Right kidney (tissue), 1 donor: Measurements from ENCODE around the gene LPCAT2.

Experiments
- DNase-seq: peaks from one replicate; pipeline ENCODE4 v3.0.0-alpha.2; 2016

Gene LPCAT2

DNA sequence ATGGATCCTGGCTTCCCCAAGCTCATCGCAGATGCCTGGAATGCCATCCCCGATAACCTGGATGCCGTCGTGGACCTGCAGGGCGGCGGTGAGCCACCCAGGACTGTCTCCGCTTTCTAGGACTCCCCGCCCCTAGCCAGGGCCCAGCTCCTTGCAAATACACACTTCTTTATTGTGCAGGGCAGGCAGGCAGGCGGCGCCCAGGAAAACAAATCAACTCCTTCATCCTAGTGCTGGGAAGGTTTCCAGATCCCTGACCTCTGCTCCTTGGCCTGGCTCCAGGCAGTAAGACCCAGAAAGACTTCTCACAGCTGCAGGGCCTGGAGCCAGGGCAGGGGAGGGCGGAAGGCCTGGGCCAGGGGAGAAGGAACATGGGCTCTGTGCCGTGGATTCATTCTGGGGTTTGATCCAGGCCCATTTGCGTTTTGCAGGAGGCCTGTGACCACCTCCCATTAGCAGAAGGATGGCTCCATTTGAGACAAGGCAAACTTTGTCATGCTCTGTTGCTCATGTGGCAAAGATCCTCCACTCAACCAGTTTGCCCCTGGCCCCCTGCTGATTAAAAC, 6.0 kb upstream of the LPCAT2 start:
- DNase-seq, result peak; percentile 67

DNA sequence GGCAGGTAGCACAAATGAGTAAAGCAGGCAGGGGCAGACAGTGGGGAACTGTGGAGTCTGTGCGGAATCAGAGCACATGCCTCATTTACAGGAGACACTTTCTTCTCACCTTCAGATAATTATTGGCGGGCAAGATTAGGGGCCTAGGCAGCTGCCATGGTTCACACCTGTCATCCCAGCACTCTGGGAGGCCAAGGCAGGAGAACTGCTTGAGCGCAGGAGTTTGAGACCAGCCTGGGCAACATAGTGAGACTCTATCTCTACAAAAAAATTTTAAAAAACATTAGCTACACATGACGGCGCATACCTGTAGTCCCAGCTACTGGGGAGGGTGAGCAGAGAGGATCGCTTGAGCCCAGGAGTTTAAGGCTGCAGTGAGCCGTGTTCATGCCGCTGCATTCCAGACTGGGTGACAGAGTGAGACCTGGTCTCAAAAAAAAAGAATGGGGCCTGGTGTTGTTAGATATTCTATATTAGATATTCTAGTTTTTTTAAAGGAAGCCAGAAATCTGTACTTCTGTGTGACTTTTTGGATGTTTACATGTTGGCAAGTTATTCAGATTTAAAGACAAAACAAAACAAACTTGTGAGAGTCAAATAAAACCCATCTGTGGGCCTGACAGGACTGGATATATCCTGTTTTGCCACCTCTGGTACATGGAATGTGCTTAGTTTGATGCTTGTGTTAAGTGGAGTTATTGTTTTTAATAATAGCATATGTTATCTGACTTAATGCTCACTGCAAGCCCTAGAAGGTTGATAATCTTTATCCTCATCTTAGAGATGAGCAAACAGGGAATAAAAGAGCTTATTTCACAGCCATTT, 4.9 kb upstream of the LPCAT2 start:
- DNase-seq, result no peak

DNA sequence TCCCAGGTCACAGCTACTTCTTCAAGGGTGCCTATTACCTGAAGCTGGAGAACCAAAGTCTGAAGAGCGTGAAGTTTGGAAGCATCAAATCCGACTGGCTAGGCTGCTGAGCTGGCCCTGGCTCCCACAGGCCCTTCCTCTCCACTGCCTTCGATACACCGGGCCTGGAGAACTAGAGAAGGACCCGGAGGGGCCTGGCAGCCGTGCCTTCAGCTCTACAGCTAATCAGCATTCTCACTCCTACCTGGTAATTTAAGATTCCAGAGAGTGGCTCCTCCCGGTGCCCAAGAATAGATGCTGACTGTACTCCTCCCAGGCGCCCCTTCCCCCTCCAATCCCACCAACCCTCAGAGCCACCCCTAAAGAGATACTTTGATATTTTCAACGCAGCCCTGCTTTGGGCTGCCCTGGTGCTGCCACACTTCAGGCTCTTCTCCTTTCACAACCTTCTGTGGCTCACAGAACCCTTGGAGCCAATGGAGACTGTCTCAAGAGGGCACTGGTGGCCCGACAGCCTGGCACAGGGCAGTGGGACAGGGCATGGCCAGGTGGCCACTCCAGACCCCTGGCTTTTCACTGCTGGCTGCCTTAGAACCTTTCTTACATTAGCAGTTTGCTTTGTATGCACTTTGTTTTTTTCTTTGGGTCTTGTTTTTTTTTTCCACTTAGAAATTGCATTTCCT, 3.4 kb upstream of the LPCAT2 start:
- DNase-seq, result no peak

DNA sequence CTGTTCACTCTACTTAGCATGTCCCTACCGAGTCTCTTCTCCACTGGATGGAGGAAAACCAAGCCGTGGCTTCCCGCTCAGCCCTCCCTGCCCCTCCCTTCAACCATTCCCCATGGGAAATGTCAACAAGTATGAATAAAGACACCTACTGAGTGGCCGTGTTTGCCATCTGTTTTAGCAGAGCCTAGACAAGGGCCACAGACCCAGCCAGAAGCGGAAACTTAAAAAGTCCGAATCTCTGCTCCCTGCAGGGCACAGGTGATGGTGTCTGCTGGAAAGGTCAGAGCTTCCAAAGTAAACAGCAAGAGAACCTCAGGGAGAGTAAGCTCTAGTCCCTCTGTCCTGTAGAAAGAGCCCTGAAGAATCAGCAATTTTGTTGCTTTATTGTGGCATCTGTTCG, 2.8 kb upstream of the LPCAT2 start:
- DNase-seq, result no peak

DNA sequence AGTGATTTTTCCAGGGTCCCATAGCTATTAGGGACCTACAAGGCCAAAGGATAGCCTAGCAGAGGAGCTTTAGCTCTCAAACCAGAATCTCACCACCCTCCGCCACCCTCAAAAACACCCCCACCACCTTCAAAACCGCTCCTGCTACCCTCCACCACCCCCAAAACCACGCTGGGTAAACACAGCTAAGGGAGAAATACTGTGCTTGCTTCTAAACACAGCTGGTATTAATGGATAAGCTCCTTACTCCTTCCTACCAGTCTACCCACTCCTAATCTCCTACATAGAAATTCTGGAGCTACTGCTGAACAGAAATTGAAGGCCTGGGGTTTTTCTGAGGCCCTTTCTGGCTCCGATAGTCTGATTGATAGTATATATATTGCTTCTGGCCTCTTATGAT, 2.2 kb upstream of the LPCAT2 start:
- no peak for DNase-seq

DNA sequence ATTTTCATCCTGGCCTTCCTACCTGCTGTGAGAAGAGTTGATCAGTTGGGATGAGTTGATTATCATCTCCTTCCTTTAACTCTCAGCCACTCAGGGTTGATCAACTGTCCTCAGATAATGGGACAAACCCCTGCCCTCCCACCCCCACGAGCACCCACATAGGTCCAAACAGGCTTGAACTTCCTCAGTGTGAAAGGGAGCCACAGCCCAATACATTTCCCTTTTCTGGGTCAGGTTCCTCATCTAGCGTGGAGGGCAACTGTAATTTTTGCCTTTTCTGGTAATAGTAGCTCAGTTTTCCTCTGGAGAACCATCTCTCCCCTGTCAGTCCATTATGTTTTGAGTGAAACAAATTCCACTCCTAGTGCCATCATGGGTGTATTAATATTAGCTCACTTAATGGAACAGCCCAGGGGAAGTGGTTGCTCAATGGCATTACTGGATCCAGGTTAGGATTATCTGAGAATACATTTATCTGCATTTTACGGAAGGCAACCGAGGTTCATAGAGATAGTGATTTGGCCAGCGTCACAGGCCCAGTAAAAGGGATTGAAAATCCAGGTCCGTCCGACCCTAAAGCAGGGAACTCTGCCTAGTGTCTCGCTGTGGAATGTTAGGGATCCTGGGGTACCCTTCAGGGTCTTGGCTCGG, 476 bp upstream of the LPCAT2 start:
- no peak for DNase-seq

DNA sequence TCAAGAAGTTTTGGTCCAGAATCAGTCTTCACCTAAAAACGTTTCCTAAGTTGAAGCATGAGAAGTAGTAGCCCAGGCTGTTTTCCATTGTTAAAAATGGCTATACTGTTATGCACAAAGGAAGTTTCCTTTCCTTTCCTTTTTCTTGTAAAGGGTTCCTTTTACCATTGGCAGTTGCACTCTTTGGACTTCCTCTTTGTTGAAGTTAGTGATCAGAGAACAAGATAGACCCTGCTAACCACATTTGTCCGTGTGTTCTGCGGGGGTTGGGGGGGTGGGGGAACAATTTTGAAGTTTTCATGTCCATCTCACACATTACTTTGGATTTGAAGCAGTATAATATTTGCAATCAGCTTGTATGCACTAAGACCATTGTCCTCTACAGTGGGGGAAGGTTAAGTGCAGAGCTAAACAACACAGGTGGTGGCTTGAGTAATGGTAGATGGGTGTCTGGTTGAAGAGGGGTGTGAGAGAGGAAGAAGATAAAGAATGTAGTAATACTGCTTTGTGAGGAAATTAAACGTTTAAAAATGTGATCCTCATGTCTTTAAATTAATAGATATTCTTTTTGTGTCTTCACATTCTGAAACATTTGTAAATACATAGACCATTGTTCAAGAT, 1.4 kb downstream of the LPCAT2 start:
- DNase-seq, result no peak

DNA sequence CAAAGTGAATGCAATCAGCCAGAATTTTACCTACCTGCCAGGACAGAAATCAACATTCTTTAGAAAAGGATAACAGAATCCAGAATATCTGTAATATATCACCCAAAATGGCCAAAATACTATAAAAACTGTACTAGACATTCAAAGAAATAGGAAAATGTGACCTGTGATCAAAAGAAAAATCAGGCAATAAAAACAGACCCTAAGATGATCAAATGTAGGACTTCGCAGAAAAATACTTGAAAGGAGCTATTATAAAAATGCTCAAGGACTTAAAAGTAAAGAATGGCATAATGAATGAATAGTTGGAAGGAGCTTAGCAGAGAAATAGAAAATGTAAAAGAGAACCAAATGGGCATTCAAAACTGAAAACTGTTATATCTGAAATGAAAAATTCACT, 4.1 kb downstream of the LPCAT2 start:
- no peak for DNase-seq

DNA sequence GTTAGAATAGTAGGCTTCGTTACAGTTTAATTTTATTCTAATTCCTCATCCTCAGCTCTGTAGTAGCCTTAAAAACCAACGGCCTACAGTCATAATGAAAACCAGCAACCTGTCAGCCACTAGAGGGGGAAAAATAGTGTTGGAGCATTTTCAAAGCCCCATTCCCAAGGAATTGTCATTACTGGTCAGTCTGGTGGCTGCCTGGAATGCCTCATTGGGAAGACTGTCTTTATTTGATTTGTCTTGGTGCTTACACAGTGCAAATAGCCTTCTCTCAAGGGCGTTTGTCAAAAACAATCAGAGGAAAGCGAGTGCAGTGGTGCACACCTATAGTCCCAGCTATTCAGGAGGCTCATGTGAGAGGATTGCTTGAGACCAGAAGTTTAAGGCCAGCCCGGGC, 4.7 kb downstream of the LPCAT2 start:
- no peak for DNase-seq

DNA sequence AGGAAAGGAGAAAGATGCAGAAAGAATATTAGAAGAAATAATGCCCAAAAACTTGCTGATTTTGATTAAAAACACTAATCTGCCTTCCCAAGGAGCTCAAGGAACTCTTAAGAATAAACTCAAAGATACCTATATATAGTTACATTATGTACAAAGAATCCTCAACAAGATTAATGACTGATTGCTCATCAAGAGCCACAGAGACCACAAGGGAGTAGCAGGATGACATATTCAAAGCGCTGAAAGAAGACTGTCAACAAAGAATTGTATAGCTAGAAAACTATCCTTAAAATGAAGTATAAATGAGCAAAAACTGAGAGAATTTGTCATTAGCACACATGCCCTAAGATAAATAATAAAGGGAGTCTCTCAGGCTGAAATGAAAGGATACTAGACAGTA, 6.2 kb downstream of the LPCAT2 start:
- DNase-seq, result no peak

DNA sequence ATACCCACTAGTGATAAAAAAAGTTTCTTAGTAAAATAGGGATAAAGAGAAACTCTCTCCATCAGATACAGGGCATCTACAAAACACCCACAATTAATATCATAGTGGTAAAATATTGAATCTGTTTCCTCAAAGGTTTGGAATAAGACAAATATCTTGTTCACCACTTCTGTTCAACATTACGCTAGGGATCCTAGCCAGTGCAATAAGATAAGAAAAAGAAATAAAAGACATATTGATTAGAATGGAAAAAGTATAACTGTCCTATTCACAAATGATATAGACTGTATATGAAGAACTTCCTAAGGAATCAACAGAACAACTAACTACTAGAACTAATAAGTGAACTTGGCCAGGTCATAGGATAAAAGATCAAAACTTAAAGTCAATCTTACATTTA, 12.9 kb downstream of the LPCAT2 start:
- no peak for DNase-seq

DNA sequence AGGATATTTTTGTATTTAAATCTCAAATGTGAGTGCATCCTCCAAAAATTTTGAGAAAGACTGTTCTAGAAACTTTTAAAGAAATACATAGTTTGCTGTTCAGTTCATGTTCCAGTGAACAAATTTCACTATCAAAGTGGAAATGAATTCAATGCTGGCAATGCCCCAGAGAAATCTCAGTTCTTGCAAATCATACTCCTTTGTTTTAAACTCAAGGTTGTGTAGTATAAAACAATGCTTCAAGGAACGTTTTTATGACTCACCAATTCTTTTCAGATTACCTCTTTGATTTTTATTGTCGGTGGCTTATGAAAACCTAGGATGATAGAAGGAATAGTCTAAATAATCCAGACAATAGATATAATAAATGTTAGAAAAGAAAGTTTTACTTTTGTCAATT, 17.6 kb downstream of the LPCAT2 start:
- DNase-seq, result no peak

DNA sequence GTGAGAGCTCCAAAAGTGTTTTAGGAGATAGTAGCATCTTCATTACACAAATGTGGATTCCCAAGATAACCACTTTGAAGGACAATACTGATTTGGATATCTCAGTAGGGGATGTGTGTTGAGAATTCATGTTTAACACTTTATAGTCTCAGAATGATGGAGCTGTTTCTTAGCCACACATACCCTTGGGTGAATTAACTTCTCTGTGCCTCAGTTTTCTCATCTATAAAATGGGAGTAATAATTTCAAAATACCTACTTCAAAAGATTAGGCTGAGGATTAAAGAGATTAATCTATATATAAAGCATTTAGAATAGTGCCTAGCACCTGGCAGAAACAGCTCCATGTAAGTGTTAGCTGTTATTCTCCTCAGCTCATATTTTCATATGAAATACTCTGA, 19.0 kb downstream of the LPCAT2 start:
- DNase-seq, result no peak

DNA sequence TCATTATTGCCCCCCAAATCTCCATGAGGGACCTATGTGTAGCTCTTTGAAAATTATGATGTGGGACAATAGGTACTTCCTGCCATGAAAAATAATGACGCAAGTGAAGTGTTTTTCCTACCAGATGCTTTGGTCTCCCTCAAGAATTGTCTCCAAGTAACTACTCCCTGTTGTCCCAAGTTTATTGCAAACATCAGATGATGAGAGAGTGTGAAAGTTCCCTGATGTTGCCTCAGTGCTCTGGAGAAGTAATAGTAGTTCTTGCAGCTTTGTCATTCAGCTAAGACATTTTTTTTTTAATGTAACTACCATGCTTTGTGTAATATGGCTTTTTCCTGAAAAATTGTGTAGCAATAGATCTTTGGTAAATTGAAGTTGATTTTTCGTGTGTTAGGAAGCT, 20.1 kb downstream of the LPCAT2 start:
- no peak for DNase-seq

DNA sequence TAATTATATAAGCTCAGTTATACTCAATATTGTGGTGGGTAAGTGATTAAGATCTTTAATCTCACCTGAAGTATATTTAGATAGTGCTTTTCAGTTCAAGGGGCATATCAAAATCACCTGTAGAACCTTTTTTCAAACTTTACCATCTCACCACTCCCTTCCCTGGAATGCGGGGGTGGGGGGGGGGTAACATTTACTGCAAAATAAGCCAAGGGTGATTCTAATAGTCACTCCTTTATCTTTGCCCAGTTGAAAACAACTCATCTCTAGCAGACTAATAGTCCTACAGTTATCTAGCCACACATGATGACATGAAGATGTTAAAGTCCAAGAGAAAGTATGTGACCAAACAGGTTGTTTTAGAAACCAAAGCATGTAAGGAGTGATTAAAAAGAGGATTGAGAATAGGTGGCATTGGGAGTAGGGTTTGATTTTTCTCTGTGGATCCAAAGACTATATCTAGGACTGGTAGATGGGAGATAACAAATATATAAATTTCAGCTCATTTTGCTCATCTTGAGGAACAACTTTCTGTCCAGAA, 21.5 kb downstream of the LPCAT2 start:
- no peak for DNase-seq

DNA sequence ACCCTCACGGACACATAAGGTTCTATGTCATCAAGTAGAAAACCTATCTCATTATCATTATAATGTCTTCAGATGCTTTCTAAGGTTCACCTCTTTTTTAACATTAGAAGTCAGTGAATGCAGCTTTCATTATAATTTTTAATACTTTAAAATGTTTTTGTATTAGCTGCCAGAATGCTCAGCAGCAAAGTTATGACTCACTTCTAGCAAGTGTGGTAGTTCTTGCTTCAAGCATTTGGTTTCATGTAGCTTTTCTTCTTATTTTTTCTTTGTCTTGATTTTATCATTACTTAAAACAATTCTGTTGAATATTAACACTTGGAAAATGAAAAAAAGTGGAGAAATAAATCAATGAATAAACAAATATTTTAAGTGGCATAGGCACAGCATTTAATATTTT, 23.4 kb downstream of the LPCAT2 start:
- DNase-seq, result no peak

DNA sequence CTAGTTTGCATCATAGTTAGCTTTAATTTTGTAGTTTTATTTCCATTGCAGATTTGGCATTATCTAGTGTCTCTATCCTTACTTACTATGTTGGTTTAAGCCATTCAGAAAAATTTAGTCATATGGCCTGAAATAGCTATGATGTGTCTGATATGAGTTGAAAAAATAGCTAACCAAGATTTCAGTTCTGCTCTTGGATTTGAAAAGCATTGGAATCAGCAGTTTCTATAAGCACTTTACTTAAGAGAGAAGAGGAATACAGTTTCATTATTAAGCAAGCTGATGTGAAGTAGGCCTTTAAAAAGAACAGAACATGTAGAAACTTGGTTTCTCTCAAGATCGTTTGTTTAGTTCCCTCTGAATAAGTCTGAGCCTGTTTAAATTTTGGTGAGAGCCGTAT, 25.9 kb downstream of the LPCAT2 start:
- DNase-seq, result no peak

DNA sequence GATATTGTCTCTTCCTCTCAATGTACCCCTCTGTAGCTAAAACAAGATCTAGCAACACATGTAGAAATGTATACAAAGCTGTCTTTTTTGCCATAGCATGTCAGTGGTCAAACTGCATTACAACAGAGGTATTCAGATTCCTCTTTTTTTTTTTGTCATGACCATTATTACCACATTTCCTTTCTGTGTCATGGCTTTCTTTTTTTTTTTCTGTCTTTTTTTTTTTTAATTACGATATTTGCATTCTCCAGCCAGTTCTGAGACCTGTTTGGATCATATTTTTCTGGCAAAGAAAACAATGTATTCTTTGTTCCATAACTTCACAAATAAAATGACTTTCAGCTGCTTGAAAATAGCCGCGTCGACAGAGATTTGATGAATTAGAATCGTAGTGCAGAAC, 30.2 kb downstream of the LPCAT2 start:
- DNase-seq, result no peak

DNA sequence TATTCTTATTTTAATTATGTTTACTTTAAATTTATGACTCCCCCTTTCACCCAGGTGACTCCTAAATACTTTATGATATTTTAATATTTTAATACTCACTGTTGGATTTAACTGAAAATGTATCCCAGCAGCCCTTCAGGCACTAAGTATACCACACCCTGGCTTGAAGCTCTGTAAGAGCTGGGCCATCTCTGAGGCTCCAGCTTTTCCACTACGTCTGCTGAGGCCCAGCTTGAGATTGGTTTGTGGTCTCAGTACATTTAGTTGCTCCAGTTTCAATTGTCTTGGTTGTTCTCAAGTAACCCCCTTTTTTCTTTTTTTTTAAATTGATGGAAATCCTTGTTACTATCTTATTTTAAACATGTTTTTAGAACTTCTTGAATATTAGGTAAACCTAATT, 30.6 kb downstream of the LPCAT2 start:
- DNase-seq, result no peak

DNA sequence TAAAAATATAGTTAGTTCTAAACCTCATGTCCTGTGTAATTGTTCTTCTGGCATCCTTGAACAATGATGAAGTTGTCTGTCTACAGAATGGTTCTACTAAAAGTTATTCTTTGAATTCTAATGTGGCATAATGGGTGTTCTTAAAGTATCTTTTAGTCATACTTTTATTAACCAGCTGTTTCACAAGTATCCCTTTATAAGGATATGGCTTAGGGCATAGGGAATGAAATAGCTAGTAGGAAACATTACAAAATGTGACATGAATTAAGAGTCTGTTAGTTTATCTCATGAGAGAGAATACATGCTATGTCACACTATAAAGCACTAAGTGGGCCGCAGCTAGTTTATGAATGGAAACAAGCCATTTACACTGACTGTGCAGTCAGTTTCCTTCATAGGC, 31.3 kb downstream of the LPCAT2 start:
- DNase-seq, result no peak

DNA sequence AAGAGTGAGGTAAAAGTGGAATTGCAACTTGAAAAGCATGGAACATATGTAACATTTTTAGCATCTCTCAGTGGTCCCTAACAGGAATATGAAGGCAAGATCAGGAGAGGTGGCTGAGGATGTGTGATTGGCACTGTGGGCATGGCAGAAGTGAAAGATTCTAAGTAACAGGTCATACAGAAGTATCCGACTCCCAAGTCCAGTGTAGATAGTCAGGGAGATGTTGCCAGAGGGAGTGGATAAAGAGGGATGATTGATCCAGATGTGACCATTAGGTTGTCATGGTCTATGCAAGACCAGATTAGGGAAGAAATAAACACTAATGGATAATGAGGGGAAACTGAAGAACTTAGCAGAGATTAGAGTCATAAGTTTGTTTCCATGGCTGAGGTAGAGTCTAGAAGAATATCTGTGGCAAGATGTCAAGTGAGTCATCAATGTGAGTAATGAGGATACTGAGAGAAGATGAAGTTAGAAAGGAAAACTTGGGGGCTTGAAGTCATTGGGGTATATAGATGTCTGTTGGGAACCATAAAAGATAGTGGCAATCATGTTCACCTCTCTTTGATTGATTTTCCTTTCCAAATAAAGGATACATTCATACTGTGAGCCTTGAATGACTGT, 33.7 kb downstream of the LPCAT2 start:
- no peak for DNase-seq

DNA sequence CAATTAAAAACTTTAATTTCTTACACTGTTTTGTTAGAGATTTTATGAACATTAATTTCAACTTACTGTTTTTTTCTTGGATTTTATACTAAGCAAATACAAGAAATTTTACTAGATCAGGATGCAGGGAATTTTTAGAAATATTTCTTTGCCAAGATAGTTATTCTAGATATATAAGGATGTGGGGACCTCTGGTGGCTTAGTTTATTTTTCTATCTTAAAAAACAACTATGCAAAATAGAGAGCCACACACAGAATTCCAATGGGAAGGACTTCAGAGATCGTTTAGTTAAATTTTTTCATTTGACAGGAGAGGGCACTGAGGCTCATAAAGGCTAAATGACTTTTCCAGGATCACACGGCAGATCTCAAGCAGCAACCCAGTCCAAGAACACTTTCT, 34.6 kb downstream of the LPCAT2 start:
- DNase-seq, result peak; percentile 4
